ENCODE data around the gene CEP63. TPM values are rescaled to one million over a fixed set of nuclear protein-coding genes. Genes with fewer than 3 reads are reported as not detected.

The CEP63 gene
- total and polyA plus RNA-seq, 2 of the 8 experiments (the other 6 are each of a cell fraction or from before 2014, with no cell fraction given): 5.3 to 18.2 TPM

GRCh38 chr3:134437211-134437752 is 48.6 kb upstream of the CEP63 start:
- no peak overlapping the region for H3K4ac ChIP-seq (replicated peaks; ENCODE audit: insufficient read length, low read depth, low read length)
- H3K14ac ChIP-seq (ENCODE audit: insufficient read length): no peak overlapping the region
- H2BK5ac ChIP-seq (ENCODE audit: low read depth, low read length): no peak overlapping the region
- H4K20me1 ChIP-seq (replicated peaks in 1 of 2; ENCODE audit: control insufficient read depth in 1 of 2, insufficient read depth in 2 of 2, low read length in 2 of 2): no peaks in the 10 kb centered on the region
- no peak overlapping the region for H2BK120ac ChIP-seq (replicated peaks; ENCODE audit: low read depth, low read length)
- no peak for DNase-seq (ENCODE audit: low read depth in 1 of 2, low spot score in 2 of 2)
- no peaks in the 10 kb centered on the region for H3K36me3 ChIP-seq (ENCODE audit: control insufficient read depth in 2 of 4, insufficient read depth in 4 of 4, low read length in 3 of 4)
- H2BK12ac ChIP-seq (ENCODE audit: low read depth, low read length): no peak overlapping the region
- no peak overlapping the region for H3K4me3 ChIP-seq (ENCODE audit: extremely low read depth in 1 of 4, insufficient read depth in 2 of 4, low read depth in 3 of 4, low read length in 4 of 4)
- no peak overlapping the region for H2AFZ ChIP-seq (ENCODE audit: low read length)
- TF ChIP-seq RFX5 (IDR thresholded peaks at IDR 0.05; ENCODE audit: borderline replicate concordance, low read depth, low read length): no peak
- no peak for TF ChIP-seq TBP (IDR thresholded peaks at IDR 0.05; ENCODE audit: low read depth, low read length)
- no peak for TF ChIP-seq ATF3 (IDR thresholded peaks at IDR 0.05; ENCODE audit: insufficient read depth, low read depth, low read length)
- no peak for TF ChIP-seq CBX5 (IDR thresholded peaks at IDR 0.05; ENCODE audit: low read depth, low read length)
- no peak for TF ChIP-seq ASH2L (IDR thresholded peaks at IDR 0.05; ENCODE audit: low read length)
- TF ChIP-seq NRF1 (IDR thresholded peaks at IDR 0.05; ENCODE audit: low read depth, low read length): no peak
- no peak for TF ChIP-seq CBX8 (IDR thresholded peaks at IDR 0.05; ENCODE audit: borderline replicate concordance, low read depth, low read length)
- TF ChIP-seq SP2 (IDR thresholded peaks at IDR 0.05; ENCODE audit: low read length): no peak
- TF ChIP-seq GTF2F1 (IDR thresholded peaks at IDR 0.05; ENCODE audit: borderline replicate concordance, low read depth, low read length): no peak
- TF ChIP-seq JUND (IDR thresholded peaks at IDR 0.05; ENCODE audit: low read length): no peak
- no peak for TF ChIP-seq HDAC6 (IDR thresholded peaks at IDR 0.05; ENCODE audit: low read depth, low read length)
- no peak for TF ChIP-seq POLR2AphosphoS5 (IDR thresholded peaks at IDR 0.05; ENCODE audit: low read depth, low read length)
- TF ChIP-seq CHD2 (IDR thresholded peaks at IDR 0.05; ENCODE audit: low read length): no peak
- no peak for TF ChIP-seq NANOG (IDR thresholded peaks at IDR 0.05; ENCODE audit: insufficient read depth, low read depth, low read length, poor library complexity, severe bottlenecking)
- TF ChIP-seq SUZ12 (IDR thresholded peaks at IDR 0.05; ENCODE audit: low read length): no peak
- ChIA-PET CTCF (ENCODE audit: partially characterized antibody) (interaction anchor here (0.7 to 2.1 kb wide), 3 partner anchors 9 to 36 kb away, joined by 3 to 8 read pairs (median 3); no protein-coding TSS in a partner anchor), POLR2A (ENCODE audit: partially characterized antibody) (interaction anchor here (0.7 to 1.3 kb wide), 4 partner anchors 8 to 70 kb away, joined by 3 read pairs; no protein-coding TSS in a partner anchor)
- H4K5ac ChIP-seq (ENCODE audit: insufficient read length, low read depth, low read length): no peak overlapping the region
- no peak overlapping the region for H2BK20ac ChIP-seq (ENCODE audit: low read length)
- 95% methylated on average over 3 of the region's 3 CpGs; no CpG with 5 or more reads in 1 of the 2 experiments for WGBS, 2 experiments (ENCODE audit: extremely low coverage in 1 of 2, insufficient coverage in 1 of 2, insufficient read length in 1 of 2, insufficient replicate concordance in 2 of 2, low coverage in 1 of 2, low lambda C conversion rate in 2 of 2, missing lambda C conversion rate in 1 of 2)
- H3K27ac ChIP-seq (ENCODE audit: low read depth, low read length): no peak overlapping the region
- H3K9me3 ChIP-seq (ENCODE audit: insufficient read depth in 2 of 2, low read depth in 1 of 2, low read length in 1 of 2): no peaks in the 10 kb centered on the region
- no peak overlapping the region for H3K23ac ChIP-seq (ENCODE audit: insufficient read length)
- no peak overlapping the region for H3K18ac ChIP-seq (ENCODE audit: extremely low read depth, low read length)
- no peaks in the 10 kb centered on the region for H3K27me3 ChIP-seq (replicated peaks in 1 of 4; ENCODE audit: control insufficient read depth in 3 of 4, extremely low read depth in 1 of 4, insufficient read depth in 3 of 4, low read length in 3 of 4)
- H3K23me2 ChIP-seq (ENCODE audit: low read depth, low read length): no peaks in the 10 kb centered on the region
- H3K9ac ChIP-seq (replicated peaks in 1 of 4; ENCODE audit: extremely low read depth in 1 of 4, low read depth in 3 of 4, low read length in 3 of 4): no peak overlapping the region
- H2BK15ac ChIP-seq (ENCODE audit: low read length): no peak overlapping the region
- no peak overlapping the region for H4K91ac ChIP-seq (replicated peaks; ENCODE audit: insufficient read length, low read length)
- H2AK5ac ChIP-seq (ENCODE audit: low read depth, low read length): no peak overlapping the region
- no peak overlapping the region for H4K8ac ChIP-seq (ENCODE audit: extremely low read depth, insufficient read depth, low read length)
- no peaks in the 10 kb centered on the region for H3K4me1 ChIP-seq (replicated peaks in 1 of 4; ENCODE audit: control insufficient read depth in 3 of 4, insufficient read depth in 4 of 4, low read length in 3 of 4)
- H3K56ac ChIP-seq (replicated peaks; ENCODE audit: insufficient read length, low read depth, low read length): no peak overlapping the region
- no peak for FAIRE-seq
- no peaks in the 10 kb centered on the region for H3K79me1 ChIP-seq (ENCODE audit: low read depth, low read length)
- no peak overlapping the region for H3K4me2 ChIP-seq (ENCODE audit: insufficient read depth in 1 of 2, low read depth in 2 of 2, low read length in 2 of 2)
- H3K79me2 ChIP-seq (ENCODE audit: control insufficient read depth in 1 of 2, insufficient read depth in 2 of 2, low read length in 2 of 2): no peaks in the 10 kb centered on the region

Data from H1 (cell line).